Breast epithelium (tissue), 3 donors: ENCODE measurements around the gene CXCL8.

Experiments
- POLR2AphosphoS5 ChIP-seq, 3 donors: sonication (generic); formaldehyde crosslinking; IDR thresholded peaks; one replicate each; pipeline ENCODE4 v1.6.1; 2017; ENCODE audit warnings: antibody characterized with exemption in 3 of 3
- TF ChIP-seq, protein P1 (sequence below), 3 donors: fragments of 450-650 bp; IDR thresholded peaks; one replicate each; pipeline ENCODE4 v1.5.1; 2016 to 2017; ENCODE audit warnings: antibody characterized with exemption in 3 of 3, mild to moderate bottlenecking in 3 of 3, moderate library complexity in 3 of 3

DNA sequence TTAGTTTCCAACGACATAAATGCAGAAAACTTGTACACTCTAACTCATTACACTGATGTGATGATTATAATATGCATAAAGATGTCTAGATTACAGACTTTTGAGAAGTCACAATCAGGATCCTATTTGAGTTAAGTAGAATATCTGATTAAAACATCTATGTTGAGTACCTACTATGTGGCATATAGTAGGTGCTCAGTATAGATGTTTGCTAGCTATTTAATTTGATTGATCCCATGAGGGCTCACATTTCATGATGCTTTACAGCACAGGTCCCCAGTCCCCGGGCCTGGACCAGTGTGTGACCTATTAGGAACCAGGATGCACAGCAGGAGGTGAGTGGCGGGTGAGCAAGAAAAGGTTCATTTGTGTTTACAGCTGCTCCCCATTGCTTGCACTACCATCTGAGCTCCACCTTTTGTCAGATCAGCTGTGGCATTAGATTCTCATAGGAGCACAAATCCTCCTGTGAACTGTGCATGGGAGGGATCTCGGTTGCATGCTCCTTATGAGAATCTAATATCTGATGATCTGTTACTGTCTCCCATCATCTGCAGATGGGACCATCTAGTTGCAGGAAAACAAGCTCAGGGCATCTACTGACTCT lies 33.0 kb upstream of the CXCL8 start:
- TF ChIP-seq, protein P1, sequence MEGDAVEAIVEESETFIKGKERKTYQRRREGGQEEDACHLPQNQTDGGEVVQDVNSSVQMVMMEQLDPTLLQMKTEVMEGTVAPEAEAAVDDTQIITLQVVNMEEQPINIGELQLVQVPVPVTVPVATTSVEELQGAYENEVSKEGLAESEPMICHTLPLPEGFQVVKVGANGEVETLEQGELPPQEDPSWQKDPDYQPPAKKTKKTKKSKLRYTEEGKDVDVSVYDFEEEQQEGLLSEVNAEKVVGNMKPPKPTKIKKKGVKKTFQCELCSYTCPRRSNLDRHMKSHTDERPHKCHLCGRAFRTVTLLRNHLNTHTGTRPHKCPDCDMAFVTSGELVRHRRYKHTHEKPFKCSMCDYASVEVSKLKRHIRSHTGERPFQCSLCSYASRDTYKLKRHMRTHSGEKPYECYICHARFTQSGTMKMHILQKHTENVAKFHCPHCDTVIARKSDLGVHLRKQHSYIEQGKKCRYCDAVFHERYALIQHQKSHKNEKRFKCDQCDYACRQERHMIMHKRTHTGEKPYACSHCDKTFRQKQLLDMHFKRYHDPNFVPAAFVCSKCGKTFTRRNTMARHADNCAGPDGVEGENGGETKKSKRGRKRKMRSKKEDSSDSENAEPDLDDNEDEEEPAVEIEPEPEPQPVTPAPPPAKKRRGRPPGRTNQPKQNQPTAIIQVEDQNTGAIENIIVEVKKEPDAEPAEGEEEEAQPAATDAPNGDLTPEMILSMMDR (IDR thresholded peaks at IDR 0.05) = no peak
- TF ChIP-seq POLR2AphosphoS5 (IDR thresholded peaks at IDR 0.05) = no peak
